ENCODE measurements around the gene CTAGE1. TPM values are rescaled to one million over a fixed set of nuclear protein-coding genes. Genes with fewer than 3 reads are reported as not detected.

The CTAGE1 gene
- total and polyA plus RNA-seq, 3 experiments from 2014 or later = not detected

GRCh38 chr18:22432657-22433137, 15.0 kb upstream of the CTAGE1 start:
- Histone ChIP-seq H3K4me1 (ENCODE audit: insufficient read depth, low read length) (peaks cover 3% of the 10 kb centered on the region), H3K4me3 (ENCODE audit: low read length) (no peak overlapping the region), H3K27me3 (ENCODE audit: insufficient read depth, low read length, poor library complexity, severe bottlenecking) (no peaks in the 10 kb centered on the region), H3K36me3 (ENCODE audit: insufficient read depth, low read length) (no peaks in the 10 kb centered on the region), H3K27ac (ENCODE audit: low read depth, low read length) (no peak overlapping the region), H3K9me3 (ENCODE audit: low read length) (no peaks in the 10 kb centered on the region)
- H3K4me1 Mint-ChIP-seq = peaks cover 6 to 15% (median 7%) of the 10 kb centered on the region in 3 donors
- H3K9me3 Mint-ChIP-seq = no peaks in the 10 kb centered on the region
- no peak overlapping the region for H3K4me3 Mint-ChIP-seq
- ChIA-PET POLR2A (no interaction called here), CTCF (no interaction called here)
- peaks cover 0 to 2% of the 10 kb centered on the region in 2 donors for H3K27me3 Mint-ChIP-seq
- no peaks in the 10 kb centered on the region for H3K36me3 Mint-ChIP-seq
- DNase-seq = no peak
- peak overlapping the region in 1 of 8 donors; percentile 67 for H3K27ac Mint-ChIP-seq

DNA sequence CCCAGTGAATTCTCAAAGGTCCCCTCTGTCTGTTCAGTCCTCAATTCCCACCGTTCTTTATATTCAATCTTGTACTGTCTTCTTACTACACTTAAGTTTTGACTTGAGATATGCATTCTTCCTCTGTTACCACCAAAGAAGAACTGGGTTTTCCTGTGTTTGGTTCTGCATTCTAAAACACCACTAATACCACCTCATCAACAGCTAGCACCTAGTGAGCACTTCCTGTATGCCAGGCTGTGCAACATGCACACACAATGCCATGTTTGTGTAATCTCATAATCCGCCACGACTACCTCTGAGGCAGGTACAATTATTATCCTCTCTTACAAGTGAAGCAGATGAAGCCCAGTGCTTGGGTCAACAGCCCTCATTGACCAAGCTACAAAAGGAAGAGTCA, 11.8 kb upstream of the CTAGE1 start:
- H3K9me3 ChIP-seq (ENCODE audit: low read length) = no peaks in the 10 kb centered on the region
- H3K4me1 ChIP-seq (ENCODE audit: insufficient read depth, low read length) = peaks cover 3% of the 10 kb centered on the region
- peaks cover 6 to 15% (median 7%) of the 10 kb centered on the region in 3 donors for H3K4me1 Mint-ChIP-seq
- peak overlapping the region in 3 of 7 donors; percentile 0 to 60 (median 52) for H3K4me3 Mint-ChIP-seq
- H3K27ac Mint-ChIP-seq = peak overlapping the region in 5 of 8 donors; percentile 3 to 91 (median 79)
- no peak overlapping the region for H3K27ac ChIP-seq (ENCODE audit: low read depth, low read length)
- H3K4me3 ChIP-seq (ENCODE audit: low read length) = no peak overlapping the region
- CTCF ChIA-PET = no interaction called here
- no peaks in the 10 kb centered on the region for H3K36me3 Mint-ChIP-seq
- H3K36me3 ChIP-seq (ENCODE audit: insufficient read depth, low read length) = no peaks in the 10 kb centered on the region
- no peak for DNase-seq
- no peaks in the 10 kb centered on the region for H3K9me3 Mint-ChIP-seq
- POLR2A ChIA-PET = no interaction called here
- H3K27me3 Mint-ChIP-seq = no peaks in the 10 kb centered on the region
- no peaks in the 10 kb centered on the region for H3K27me3 ChIP-seq (ENCODE audit: insufficient read depth, low read length, poor library complexity, severe bottlenecking)

DNA sequence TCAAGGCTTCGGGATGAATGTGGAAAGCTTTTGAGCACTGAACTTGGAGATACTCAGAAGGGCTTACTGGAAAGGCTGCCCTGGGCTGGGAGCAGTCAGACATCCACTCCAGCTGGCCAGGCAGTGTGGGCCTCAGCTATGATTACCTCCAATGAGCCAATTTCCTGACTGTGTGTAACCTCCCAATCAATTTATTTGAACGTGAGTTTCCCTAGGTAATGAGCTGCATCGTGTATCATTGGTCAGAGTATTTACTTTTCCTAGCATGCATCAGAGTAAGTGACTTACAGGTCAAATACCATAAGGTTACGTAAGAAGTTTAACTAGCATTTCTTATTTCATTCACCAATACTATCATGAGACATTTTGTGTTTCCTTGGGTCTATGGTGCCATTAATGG, 11.0 kb upstream of the CTAGE1 start:
- Histone ChIP-seq H3K36me3 (ENCODE audit: insufficient read depth, low read length) (no peaks in the 10 kb centered on the region), H3K27ac (ENCODE audit: low read depth, low read length) (no peak overlapping the region), H3K4me1 (ENCODE audit: insufficient read depth, low read length) (peaks cover 3% of the 10 kb centered on the region), H3K27me3 (ENCODE audit: insufficient read depth, low read length, poor library complexity, severe bottlenecking) (no peaks in the 10 kb centered on the region), H3K4me3 (ENCODE audit: low read length) (no peak overlapping the region), H3K9me3 (ENCODE audit: low read length) (no peaks in the 10 kb centered on the region)
- no peaks in the 10 kb centered on the region for H3K27me3 Mint-ChIP-seq
- no peaks in the 10 kb centered on the region for H3K9me3 Mint-ChIP-seq
- H3K36me3 Mint-ChIP-seq = no peaks in the 10 kb centered on the region
- ChIA-PET POLR2A (no interaction called here), CTCF (no interaction called here)
- H3K4me3 Mint-ChIP-seq = no peak overlapping the region
- DNase-seq = no peak
- H3K4me1 Mint-ChIP-seq = peaks cover 6 to 15% (median 7%) of the 10 kb centered on the region in 3 donors
- H3K27ac Mint-ChIP-seq = peak overlapping the region in 1 of 8 donors; percentile 81

DNA sequence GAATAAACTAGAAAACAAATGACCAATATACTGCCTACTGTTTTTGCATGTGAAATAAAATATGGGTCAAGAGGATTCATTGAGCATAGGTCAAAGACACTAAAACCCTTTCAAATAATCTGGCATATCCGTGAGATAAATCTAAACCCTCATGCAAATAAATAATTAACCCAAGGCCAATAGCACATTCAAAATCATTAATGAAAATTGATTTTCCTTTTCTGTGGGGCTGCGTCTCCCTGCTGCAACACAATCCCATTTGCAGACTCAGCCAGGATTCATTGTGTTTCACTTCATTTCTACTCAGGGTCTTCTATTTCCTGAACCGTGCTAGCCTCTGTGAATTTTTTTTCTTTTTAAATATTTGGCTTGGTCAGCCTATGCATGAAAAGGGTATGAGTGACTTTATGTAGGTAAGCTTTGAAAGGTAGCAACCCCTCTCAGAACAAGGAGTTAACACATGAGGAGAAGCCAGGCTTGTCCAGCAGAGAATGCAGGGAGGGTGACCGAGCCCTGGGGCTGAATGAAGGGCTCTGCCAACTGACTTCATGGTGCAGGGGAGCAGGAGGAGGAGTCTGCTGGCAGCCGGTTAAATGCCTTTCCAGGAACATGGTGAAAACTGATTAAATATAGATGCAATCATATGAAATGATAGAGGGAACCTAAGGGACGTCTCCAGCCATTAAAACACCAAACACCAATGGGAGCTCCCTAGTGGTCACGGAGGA, 10.3 kb upstream of the CTAGE1 start:
- Histone ChIP-seq H3K27me3 (ENCODE audit: insufficient read depth, low read length, poor library complexity, severe bottlenecking) (no peaks in the 10 kb centered on the region), H3K4me1 (ENCODE audit: insufficient read depth, low read length) (peaks cover 3% of the 10 kb centered on the region), H3K4me3 (ENCODE audit: low read length) (no peak overlapping the region), H3K27ac (ENCODE audit: low read depth, low read length) (no peak overlapping the region), H3K36me3 (ENCODE audit: insufficient read depth, low read length) (no peaks in the 10 kb centered on the region), H3K9me3 (ENCODE audit: low read length) (no peaks in the 10 kb centered on the region)
- Mint-ChIP-seq H3K9me3 (no peaks in the 10 kb centered on the region), H3K4me3 (no peak overlapping the region), H3K4me1 (peaks cover 6 to 15% (median 7%) of the 10 kb centered on the region in 3 donors), H3K36me3 (no peaks in the 10 kb centered on the region), H3K27me3 (no peaks in the 10 kb centered on the region), H3K27ac (peak overlapping the region in 1 of 8 donors; percentile 81)
- no peak for DNase-seq
- POLR2A ChIA-PET = no interaction called here
- CTCF ChIA-PET = no interaction called here

- CTCF ChIA-PET = no interaction called here
- Mint-ChIP-seq H3K36me3 (peaks cover 0 to 5% (median 1%) of the 10 kb centered on the region in 3 donors), H3K27me3 (peaks cover 1 to 5% of the 10 kb centered on the region in 2 donors), H3K9me3 (peaks cover 0 to 6% (median 0%) of the 10 kb centered on the region in 5 donors), H3K27ac (no peak overlapping the region), H3K4me1 (peaks cover 4 to 6% (median 4%) of the 10 kb centered on the region in 3 donors), H3K4me3 (no peak overlapping the region)
- H3K36me3 ChIP-seq (ENCODE audit: insufficient read depth, low read length) = no peaks in the 10 kb centered on the region
- H3K4me1 ChIP-seq (ENCODE audit: insufficient read depth, low read length) = peaks cover 3% of the 10 kb centered on the region
- H3K27me3 ChIP-seq (ENCODE audit: insufficient read depth, low read length, poor library complexity, severe bottlenecking) = no peaks in the 10 kb centered on the region
- no peak for DNase-seq
- no peak overlapping the region for H3K4me3 ChIP-seq (ENCODE audit: low read length)
- H3K27ac ChIP-seq (ENCODE audit: low read depth, low read length) = no peak overlapping the region
- H3K9me3 ChIP-seq (ENCODE audit: low read length) = no peaks in the 10 kb centered on the region
- POLR2A ChIA-PET = no interaction called here
These were observed 6.8 kb upstream of the CTAGE1 start for GRCh38 chr18:22424565-22424963.

DNA sequence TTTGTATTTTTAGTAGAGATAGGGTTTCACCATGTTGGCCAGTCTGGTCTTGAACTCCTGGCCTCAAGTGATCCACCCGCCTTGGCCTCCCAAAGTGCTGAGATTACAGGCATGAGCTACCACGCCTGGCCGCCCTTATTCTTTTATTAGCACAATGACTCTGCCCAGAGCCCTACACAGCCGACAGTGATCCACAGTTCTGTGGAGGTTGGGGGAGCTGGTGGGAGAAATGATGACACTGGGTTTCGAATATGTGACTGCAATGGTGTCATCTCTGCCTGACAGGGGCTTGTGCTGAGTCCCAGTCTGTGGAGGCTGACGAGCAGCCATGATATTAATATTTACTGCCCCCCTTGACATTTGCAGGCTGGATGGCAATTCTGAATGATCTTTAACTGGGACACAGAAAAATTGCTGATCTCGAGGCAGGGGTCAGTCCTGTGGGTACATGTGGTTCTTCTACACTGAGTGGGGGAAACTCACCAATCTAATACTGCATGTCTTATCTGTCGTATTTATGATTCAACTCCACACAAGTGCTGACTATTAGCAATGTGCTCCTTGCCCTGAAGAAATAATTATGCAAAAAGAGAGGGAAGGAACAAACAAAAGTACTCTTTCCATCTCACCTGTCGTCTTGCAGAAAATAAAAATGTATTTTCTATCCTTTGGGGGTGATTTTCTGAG, 6.3 kb upstream of the CTAGE1 start:
- POLR2A ChIA-PET = no interaction called here
- no peak overlapping the region for H3K4me3 ChIP-seq (ENCODE audit: low read length)
- no peak for DNase-seq
- Mint-ChIP-seq H3K4me1 (peaks cover 0 to 1% (median 0%) of the 10 kb centered on the region in 3 donors), H3K4me3 (no peak overlapping the region), H3K36me3 (peaks cover 0 to 5% (median 1%) of the 10 kb centered on the region in 3 donors), H3K27ac (no peak overlapping the region), H3K27me3 (peaks cover 4 to 5% of the 10 kb centered on the region in 2 donors), H3K9me3 (peaks cover 0 to 6% (median 0%) of the 10 kb centered on the region in 5 donors)
- no peak overlapping the region for H3K27ac ChIP-seq (ENCODE audit: low read depth, low read length)
- H3K4me1 ChIP-seq (ENCODE audit: insufficient read depth, low read length) = peaks cover under 1% of the 10 kb centered on the region
- no peaks in the 10 kb centered on the region for H3K27me3 ChIP-seq (ENCODE audit: insufficient read depth, low read length, poor library complexity, severe bottlenecking)
- H3K9me3 ChIP-seq (ENCODE audit: low read length) = no peaks in the 10 kb centered on the region
- no peaks in the 10 kb centered on the region for H3K36me3 ChIP-seq (ENCODE audit: insufficient read depth, low read length)
- CTCF ChIA-PET = no interaction called here

- no peak for DNase-seq
- Histone ChIP-seq H3K4me3 (ENCODE audit: low read length) (no peak overlapping the region), H3K27ac (ENCODE audit: low read depth, low read length) (no peak overlapping the region), H3K4me1 (ENCODE audit: insufficient read depth, low read length) (no peaks in the 10 kb centered on the region), H3K27me3 (ENCODE audit: insufficient read depth, low read length, poor library complexity, severe bottlenecking) (no peaks in the 10 kb centered on the region), H3K36me3 (ENCODE audit: insufficient read depth, low read length) (no peaks in the 10 kb centered on the region), H3K9me3 (ENCODE audit: low read length) (no peaks in the 10 kb centered on the region)
- POLR2A ChIA-PET = no interaction called here
- Mint-ChIP-seq H3K4me1 (no peaks in the 10 kb centered on the region), H3K36me3 (peaks cover 0 to 10% (median 1%) of the 10 kb centered on the region in 3 donors), H3K27me3 (peaks cover 4 to 10% of the 10 kb centered on the region in 2 donors), H3K9me3 (peaks cover 0 to 6% (median 0%) of the 10 kb centered on the region in 5 donors), H3K4me3 (no peak overlapping the region), H3K27ac (peak overlapping the region in 1 of 8 donors; percentile 61)
- CTCF ChIA-PET = no interaction called here
These were observed 5.3 kb upstream of the CTAGE1 start for GRCh38 chr18:22422909-22423548.

DNA sequence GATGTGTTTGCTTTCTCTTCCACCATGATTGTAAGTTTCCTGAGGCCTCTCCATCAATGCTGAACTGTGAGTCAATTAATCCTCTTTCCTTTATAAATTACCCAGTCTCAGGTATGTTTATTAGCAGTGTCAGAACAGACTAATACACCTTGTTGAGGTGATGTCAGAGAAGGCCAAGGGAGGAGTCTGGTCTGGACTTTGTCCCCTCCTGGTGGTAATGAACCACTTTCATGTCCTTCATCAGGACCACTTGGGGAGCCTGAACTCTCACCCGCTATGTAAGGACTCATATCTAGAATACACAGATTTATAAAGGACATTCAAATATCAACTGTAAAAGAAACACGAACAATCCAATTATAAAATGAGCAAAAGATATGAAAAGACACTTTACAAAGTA, 2.9 kb upstream of the CTAGE1 start:
- POLR2A ChIA-PET = no interaction called here
- Mint-ChIP-seq H3K27me3 (peaks cover 5 to 14% of the 10 kb centered on the region in 2 donors), H3K4me1 (no peaks in the 10 kb centered on the region), H3K36me3 (peaks cover 0 to 10% (median 1%) of the 10 kb centered on the region in 3 donors), H3K9me3 (peaks cover 0 to 6% (median 0%) of the 10 kb centered on the region in 5 donors), H3K27ac (no peak overlapping the region), H3K4me3 (no peak overlapping the region)
- Histone ChIP-seq H3K36me3 (ENCODE audit: insufficient read depth, low read length) (no peaks in the 10 kb centered on the region), H3K27me3 (ENCODE audit: insufficient read depth, low read length, poor library complexity, severe bottlenecking) (no peaks in the 10 kb centered on the region), H3K27ac (ENCODE audit: low read depth, low read length) (no peak overlapping the region), H3K9me3 (ENCODE audit: low read length) (no peaks in the 10 kb centered on the region), H3K4me3 (ENCODE audit: low read length) (no peak overlapping the region), H3K4me1 (ENCODE audit: insufficient read depth, low read length) (no peaks in the 10 kb centered on the region)
- DNase-seq = no peak
- CTCF ChIA-PET = no interaction called here

All from CD8-positive, alpha-beta memory T cell (primary cell).